ENCODE data around the gene MANBA. TPM values are rescaled to one million over a fixed set of nuclear protein-coding genes. Genes with fewer than 3 reads are reported as not detected.

MANBA gene
- 10 to 100 TPM; 16.7 to 24.8 TPM for total RNA-seq
- long read RNA-seq, donor 1, transcript MANBA-201 (17 exons, 3,361 nt), result major isoform, 5 of 8 reads
- long read RNA-seq, donor 1, partial matches to known transcripts, result 2 of 8 reads
- long read RNA-seq, donor 1, other reads (novel, unspliced or antisense), result 1 of 8 reads
- long read RNA-seq, donor 2, partial matches to known transcripts, result 4 of 10 reads
- long read RNA-seq, donor 2, other reads (novel, unspliced or antisense), result 3 of 10 reads

DNA sequence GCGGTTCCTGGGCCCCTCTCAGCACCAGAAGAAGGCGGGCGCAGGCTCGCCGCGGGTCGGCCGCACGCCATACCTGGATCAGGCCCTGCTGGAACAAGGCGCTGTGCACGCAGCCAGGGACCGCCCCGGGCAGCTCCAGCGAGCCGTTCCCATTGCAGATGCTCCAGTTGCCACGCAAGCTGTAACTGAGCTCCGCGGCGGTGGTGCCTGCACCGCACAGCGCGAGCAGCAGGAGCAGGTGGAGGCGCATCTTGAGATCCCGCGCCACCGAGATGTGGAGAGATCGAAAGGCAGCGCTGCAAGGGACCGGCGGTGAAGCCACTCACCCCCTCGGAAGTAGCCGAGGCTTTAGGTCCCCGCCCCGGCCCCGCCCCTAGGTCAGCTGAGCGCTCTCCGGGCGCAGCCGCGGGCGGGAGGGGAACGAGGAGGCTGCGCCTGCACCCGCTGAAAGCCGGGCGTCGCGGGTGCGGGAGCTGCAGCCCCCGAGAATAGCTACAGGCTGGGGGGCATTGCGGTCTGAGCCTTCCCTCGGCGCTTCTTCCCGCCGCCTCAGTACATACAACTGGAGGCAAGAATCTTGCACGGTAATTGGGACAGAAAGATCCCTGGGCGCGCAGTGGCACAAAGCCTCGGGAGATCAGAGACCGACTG is at the start of gene MANBA:
TSS of gene MANBA (minus strand) at position 324 of the 651 bp plus-strand sequence. CDS start at position 250, 74 bp downstream.
- peak; percentile 95 for DNase-seq (ENCODE audit: low spot score)
- intact Hi-C loops (cut with DNase I), result no loop called here

- DNase-seq (ENCODE audit: low spot score), result no peak
- intact Hi-C loops (cut with DNase I), result no loop called here
These were observed 48.9 kb upstream of the MANBA start for GRCh38 chr4:102809691-102810090.

GRCh38 chr4:102809190-102809589 is 48.4 kb upstream of the MANBA start:
- intact Hi-C loops (cut with DNase I), result no loop called here
- no peak for DNase-seq (ENCODE audit: low spot score)

- intact Hi-C loops (cut with DNase I), result no loop called here
These were observed 47.2 kb upstream of the MANBA start for GRCh38 chr4:102808009-102808408.

GRCh38 chr4:102807345-102807744 is 46.6 kb upstream of the MANBA start:
- DNase-seq (ENCODE audit: low spot score), result no peak
- intact Hi-C loops (cut with DNase I), result no loop called here

More at GRCh38 chr4:102808009-102808408, 47.2 kb upstream of the MANBA start:
- no peak for DNase-seq (ENCODE audit: low spot score)

GRCh38 chr4:102799816-102800215 is 39.0 kb upstream of the MANBA start:
- no peak for DNase-seq (ENCODE audit: low spot score)
- intact Hi-C loops (cut with DNase I), result no loop called here

GRCh38 chr4:102794999-102795398 is 34.2 kb upstream of the MANBA start:
- no peak for DNase-seq (ENCODE audit: low spot score)
- intact Hi-C loops (cut with DNase I), result no loop called here

GRCh38 chr4:102792361-102792936 is 31.7 kb upstream of the MANBA start:
- intact Hi-C loops (cut with DNase I), result no loop called here

GRCh38 chr4:102791318-102791835 is 30.6 kb upstream of the MANBA start:
- intact Hi-C loops (cut with DNase I), result no loop called here
- no peak for DNase-seq (ENCODE audit: low spot score)

More at GRCh38 chr4:102792361-102792936, 31.7 kb upstream of the MANBA start:
- no peak for DNase-seq (ENCODE audit: low spot score)

GRCh38 chr4:102789317-102789717 is 28.5 kb upstream of the MANBA start:
- DNase-seq (ENCODE audit: low spot score), result no peak
- intact Hi-C loops (cut with DNase I), result no loop called here

DNA sequence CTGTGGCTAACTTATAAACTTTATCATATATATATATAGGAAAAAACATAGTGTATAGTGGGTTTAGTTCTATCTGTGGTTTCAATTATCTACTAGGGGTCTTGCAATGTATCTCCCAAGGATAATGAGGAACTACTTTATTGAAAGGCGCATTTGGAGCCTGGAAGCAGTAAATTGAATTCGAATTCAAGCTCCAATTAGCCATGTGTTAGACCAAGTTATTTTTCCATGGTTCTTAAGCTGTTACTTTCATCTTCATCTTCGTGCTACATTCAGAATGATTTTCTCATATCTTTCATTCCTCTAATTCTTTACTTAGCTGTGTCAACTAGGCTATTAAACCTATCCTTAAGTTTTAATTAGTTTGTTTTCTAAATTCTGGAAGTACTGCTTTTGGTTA is 27.2 kb upstream of the MANBA start:
- no peak for DNase-seq (ENCODE audit: low spot score)
- intact Hi-C loops (cut with DNase I), result no loop called here

GRCh38 chr4:102787096-102787881 is 26.5 kb upstream of the MANBA start:
- no peak for DNase-seq (ENCODE audit: low spot score)

DNA sequence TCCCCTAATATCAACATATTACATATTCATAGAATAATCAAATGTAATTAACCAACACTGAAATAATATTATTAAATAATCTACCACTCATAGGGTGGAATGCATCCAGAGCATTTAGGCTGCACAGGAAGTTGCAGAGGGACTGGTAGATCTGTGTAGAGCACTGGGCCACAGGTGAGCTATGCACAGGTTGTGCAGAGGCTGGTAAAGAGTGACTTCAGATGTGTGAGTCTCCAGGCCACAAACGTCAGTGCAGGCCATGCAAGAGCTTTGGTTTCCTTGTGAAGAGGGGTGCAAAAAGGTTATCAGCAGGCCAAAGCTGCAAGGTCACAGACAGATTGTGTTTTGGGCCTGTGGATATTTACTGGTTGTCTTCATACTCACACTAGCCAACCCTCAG is 25.5 kb upstream of the MANBA start:
- no peak for DNase-seq (ENCODE audit: low spot score)
- intact Hi-C loops (cut with DNase I), result no loop called here

More at GRCh38 chr4:102787096-102787881, 26.5 kb upstream of the MANBA start:
- intact Hi-C loops (cut with DNase I), result no loop called here

DNA sequence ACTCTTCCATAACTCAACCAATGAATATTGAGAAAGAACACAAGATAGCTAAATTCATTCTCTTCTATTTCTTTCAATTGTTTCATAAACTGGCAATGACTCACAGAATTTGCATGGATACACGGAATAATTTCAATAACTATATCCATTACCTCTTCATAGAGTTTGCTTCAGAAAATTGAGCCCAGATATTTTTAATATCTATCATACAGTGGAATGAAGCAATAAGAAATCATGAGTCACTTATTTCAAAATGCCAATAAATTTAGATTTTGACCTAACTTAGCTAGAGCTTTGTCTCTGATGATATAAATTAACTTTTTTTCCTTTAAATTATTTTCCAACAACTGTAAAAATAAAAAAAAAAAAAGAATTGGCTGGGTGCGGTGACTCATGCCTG is 22.2 kb upstream of the MANBA start:
- no peak for DNase-seq (ENCODE audit: low spot score)
- intact Hi-C loops (cut with DNase I), result no loop called here

DNA sequence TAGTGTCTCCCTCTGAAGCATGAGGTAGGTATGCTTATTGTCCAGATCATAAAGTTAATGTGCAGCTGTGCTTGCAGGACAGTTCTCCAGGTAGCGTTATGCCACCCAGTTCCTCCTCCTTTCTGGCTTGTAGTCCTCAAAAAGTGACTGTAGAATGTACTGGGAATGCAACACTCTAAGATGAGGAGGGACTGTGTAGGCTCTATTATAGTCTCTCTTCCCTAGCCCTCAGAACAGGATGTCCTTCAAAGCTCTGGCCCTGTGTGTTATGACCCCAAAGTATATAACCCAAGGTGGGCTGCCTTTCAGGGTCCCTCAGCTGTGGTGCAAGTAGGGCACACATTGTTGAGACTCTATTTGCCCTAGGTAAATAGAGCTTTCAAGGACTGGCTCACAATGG is 20.8 kb upstream of the MANBA start:
- intact Hi-C loops (cut with DNase I), result no loop called here
- DNase-seq (ENCODE audit: low spot score), result no peak

- intact Hi-C loops (cut with DNase I), result no loop called here
- no peak for DNase-seq (ENCODE audit: low spot score)
These were observed 19.8 kb upstream of the MANBA start for GRCh38 chr4:102780476-102781144.

DNA sequence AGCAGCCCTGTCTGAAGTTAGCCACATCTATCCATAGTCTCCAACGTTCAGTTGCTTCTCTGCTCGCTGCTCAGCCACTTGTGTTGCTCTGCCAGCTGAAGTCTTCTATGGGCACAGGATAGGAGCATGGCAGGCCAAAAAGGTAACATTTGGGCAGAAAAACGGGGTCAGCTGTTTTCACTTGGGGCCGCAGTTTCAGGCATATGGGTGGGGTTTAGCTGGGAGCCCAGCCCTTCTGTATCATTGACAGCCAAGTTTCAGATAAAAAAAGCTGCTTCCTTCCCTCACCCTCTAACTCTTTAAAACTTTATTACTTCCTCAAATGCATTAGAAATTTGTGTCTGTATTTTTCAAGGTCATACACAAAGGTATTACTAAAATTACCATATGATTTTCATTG is 18.4 kb upstream of the MANBA start:
- no peak for DNase-seq (ENCODE audit: low spot score)
- intact Hi-C loops (cut with DNase I), result no loop called here

DNA sequence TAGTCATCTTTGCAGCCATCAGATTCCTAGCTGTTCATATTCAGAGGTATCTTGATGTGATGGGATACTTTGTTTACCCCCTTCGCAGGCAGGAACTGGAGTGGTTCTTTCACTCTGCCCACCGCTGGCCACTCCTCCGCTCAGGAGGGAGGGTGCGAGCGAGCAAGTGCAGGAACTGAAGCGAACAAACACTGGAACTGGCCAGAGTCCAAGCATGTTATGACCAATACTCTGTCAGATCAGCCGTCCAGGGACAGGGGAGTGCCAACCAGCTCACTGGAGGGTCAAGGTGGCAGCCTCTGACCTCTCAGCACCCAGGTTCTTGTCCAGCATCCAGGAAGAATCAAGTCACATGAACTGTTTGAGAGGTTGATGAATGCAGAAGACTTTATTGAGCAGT is 18.0 kb upstream of the MANBA start:
- intact Hi-C loops (cut with DNase I), result no loop called here
- DNase-seq (ENCODE audit: low spot score), result no peak

GRCh38 chr4:102775805-102776204 is 15.0 kb upstream of the MANBA start:
- no peak for DNase-seq (ENCODE audit: low spot score)
- intact Hi-C loops (cut with DNase I), result no loop called here

All from posterior vena cava (tissue), 2 donors.